HEK293 (cell line): ENCODE data around the gene FIGNL1.

Experiments
- CTCF ChIA-PET: fragments of 350-600 bp; formaldehyde crosslinking; extraction: SDS; loops from one replicate; lab custom pipeline; 2021; ENCODE audit warnings: antibody characterized with exemption; lab: Yijun Ruan, JAX
- POLR2A ChIA-PET: fragments of 300-600 bp; formaldehyde crosslinking; extraction: SDS; loops from one replicate; lab custom pipeline; 2020; ENCODE audit warnings: antibody characterized with exemption, inconsistent platforms; lab: Yijun Ruan, JAX
- H3K27ac ChIP-seq: fragments of 200-500 bp; sonication (Bioruptor generic); 2 replicates; pipeline ENCODE4 v1.5.1; 2014; ENCODE audit warnings: low read depth, low read length, control low read depth, inconsistent platforms; ENCODE audit errors: extremely low read depth
- H3K36me3 ChIP-seq, 2 experiments: fragments of 200-500 bp in 1 of 2; sonication (Bioruptor generic) in 1 of 2; 1 replicate in 1 of 2; 2 replicates in 1 of 2; pipeline ENCODE4 v1.5.1; 2014 to 2017; ENCODE audit warnings: inconsistent platforms in 2 of 2, low read length in 2 of 2; ENCODE audit not compliant: control insufficient read depth in 2 of 2, insufficient read depth in 1 of 2
- H3K4me1 ChIP-seq: fragments of 200-500 bp; sonication (Bioruptor generic); 2 replicates; pipeline ENCODE4 v1.5.1; 2014; ENCODE audit warnings: mild to moderate bottlenecking, low read length, inconsistent platforms; ENCODE audit not compliant: control insufficient read depth, insufficient read depth
- H3K4me3 ChIP-seq: 2 replicates; pipeline ENCODE4 v1.5.1; 2011; ENCODE audit warnings: low read depth, mild to moderate bottlenecking, control low read depth, low read length, moderate library complexity
- H3K9me3 ChIP-seq: fragments of 200-500 bp; sonication (Bioruptor generic); 2 replicates; pipeline ENCODE4 v1.5.1; 2014; ENCODE audit warnings: low read depth, low read length, inconsistent platforms; ENCODE audit not compliant: control insufficient read depth, insufficient read depth
- ELK4 ChIP-seq: IDR thresholded peaks from 2 replicates; pipeline ENCODE4 v1.6.1; 2011; ENCODE audit warnings: mild to moderate bottlenecking, low read depth, low read length, borderline replicate concordance
- HOXA7 ChIP-seq: sonication (generic); formaldehyde crosslinking; IDR thresholded peaks from 2 replicates; pipeline ENCODE4 v1.8.1; 2022; ENCODE audit warnings: missing genetic modification reagents, borderline replicate concordance
- INSM2 ChIP-seq: fragments of 450-650 bp; formaldehyde crosslinking; IDR thresholded peaks from 2 replicates; pipeline ENCODE4 v1.5.1; 2016; ENCODE audit warnings: missing biosample characterization, missing genetic modification characterization
- KLF1 ChIP-seq: fragments of 450-650 bp; formaldehyde crosslinking; IDR thresholded peaks from 2 replicates; pipeline ENCODE4 v1.5.1; 2016; ENCODE audit warnings: missing biosample characterization, missing genetic modification characterization
- KLF17 ChIP-seq: fragments of 450-650 bp; formaldehyde crosslinking; IDR thresholded peaks from 2 replicates; pipeline ENCODE4 v1.5.1; 2016; ENCODE audit warnings: missing biosample characterization, missing genetic modification characterization
- MZF1 ChIP-seq: fragments of 450-650 bp; formaldehyde crosslinking; IDR thresholded peaks from 2 replicates; pipeline ENCODE4 v1.5.1; 2017; ENCODE audit warnings: missing biosample characterization, missing genetic modification characterization, borderline replicate concordance
- PATZ1 ChIP-seq: fragments of 450-650 bp; formaldehyde crosslinking; IDR thresholded peaks from 2 replicates; pipeline ENCODE4 v1.5.1; 2016; ENCODE audit warnings: missing biosample characterization, missing genetic modification characterization
- RBAK ChIP-seq: fragments of 450-650 bp; formaldehyde crosslinking; IDR thresholded peaks from 2 replicates; pipeline ENCODE4 v1.5.1; 2016; ENCODE audit warnings: missing biosample characterization, missing genetic modification characterization
- YY1 ChIP-seq: fragments of 450-650 bp; formaldehyde crosslinking; IDR thresholded peaks from 2 replicates; pipeline ENCODE4 v1.5.1; 2018; ENCODE audit warnings: missing biosample characterization, missing genetic modification characterization
- ZBTB21 ChIP-seq: fragments of 450-650 bp; formaldehyde crosslinking; IDR thresholded peaks from 2 replicates; pipeline ENCODE4 v1.5.1; 2017; ENCODE audit warnings: missing biosample characterization, missing genetic modification characterization
- ZBTB44 ChIP-seq: fragments of 450-650 bp; IDR thresholded peaks from 2 replicates; pipeline ENCODE4 v1.5.1; 2018; ENCODE audit warnings: missing biosample characterization, mild to moderate bottlenecking, missing genetic modification characterization
- ZFHX2 ChIP-seq: fragments of 450-650 bp; formaldehyde crosslinking; conservative IDR thresholded peaks from 2 replicates; pipeline ENCODE4 v1.5.1; 2016; ENCODE audit warnings: missing biosample characterization, missing genetic modification characterization
- ZNF133 ChIP-seq: fragments of 450-650 bp; formaldehyde crosslinking; IDR thresholded peaks from 2 replicates; pipeline ENCODE4 v1.5.1; 2016; ENCODE audit warnings: missing biosample characterization, missing genetic modification characterization
- ZNF26 ChIP-seq: fragments of 450-650 bp; formaldehyde crosslinking; IDR thresholded peaks from 2 replicates; pipeline ENCODE4 v1.5.1; 2016; ENCODE audit warnings: missing biosample characterization, missing genetic modification characterization
- ZNF398 ChIP-seq: fragments of 450-650 bp; formaldehyde crosslinking; IDR thresholded peaks from 2 replicates; pipeline ENCODE4 v1.5.1; 2017; ENCODE audit warnings: missing biosample characterization, missing genetic modification characterization
- ZNF544 ChIP-seq: fragments of 450-650 bp; formaldehyde crosslinking; IDR thresholded peaks from 2 replicates; pipeline ENCODE4 v1.5.0; 2017; ENCODE audit warnings: missing biosample characterization, missing genetic modification characterization
- ZNF670 ChIP-seq: fragments of 450-650 bp; formaldehyde crosslinking; IDR thresholded peaks from 2 replicates; pipeline ENCODE4 v1.5.1; 2016; ENCODE audit warnings: missing biosample characterization, missing genetic modification characterization, low read depth
- ZNF701 ChIP-seq: fragments of 450-650 bp; formaldehyde crosslinking; IDR thresholded peaks from 2 replicates; pipeline ENCODE4 v1.5.1; 2016; ENCODE audit warnings: missing biosample characterization, missing genetic modification characterization

The FIGNL1 gene

GRCh38 chr7:50449881-50450589 is at the start of gene FIGNL1 (continued):
- TF ChIP-seq ZFHX2 (tag by site-specific recombination) = peak; percentile 97

- no peak overlapping the region for H3K4me3 ChIP-seq
- CTCF ChIA-PET = interaction anchor here (0.8 to 1.7 kb wide), 2 partner anchors 32 to 846 kb away, joined by 3 to 5 read pairs; no protein-coding TSS in a partner anchor
- no peak overlapping the region for H3K27ac ChIP-seq
- no peaks in the 10 kb centered on the region for H3K36me3 ChIP-seq
- H3K9me3 ChIP-seq = no peaks in the 10 kb centered on the region
- TF ChIP-seq ZNF701 (tag by site-specific recombination) (no peak), KLF17 (tag by site-specific recombination) (no peak)
- no peaks in the 10 kb centered on the region; the same call in 1 of the 2 replicates for H3K4me1 ChIP-seq
- POLR2A ChIA-PET = no interaction called here
These were observed 48.9 kb upstream of the FIGNL1 start for GRCh38 chr7:50499092-50499491.

- POLR2A ChIA-PET = no interaction called here
- Histone ChIP-seq H3K4me1 (no peaks in the 10 kb centered on the region; the same call in 1 of the 2 replicates), H3K27ac (no peak overlapping the region), H3K9me3 (no peaks in the 10 kb centered on the region), H3K4me3 (no peak overlapping the region)
- TF ChIP-seq ZNF670 (tag by site-specific recombination) = no peak
- no peak for TF ChIP-seq MZF1 (tag by site-specific recombination)
- no peak for TF ChIP-seq RBAK (tag by site-specific recombination)
- no peak for TF ChIP-seq YY1 (tag by site-specific recombination)
- TF ChIP-seq INSM2 (tag by site-specific recombination) = no peak
- TF ChIP-seq ZNF26 = no peak
- no peak for TF ChIP-seq ZBTB21
- no peak for TF ChIP-seq KLF1 (tag by site-specific recombination)
- no peak for TF ChIP-seq ELK4
- no peak for TF ChIP-seq ZNF398 (tag by site-specific recombination)
- TF ChIP-seq ZNF544 (tag by site-specific recombination) = no peak
- TF ChIP-seq HOXA7 (CRISPR knock-in tag) = no peak
- TF ChIP-seq ZNF133 (tag by site-specific recombination) = no peak
- no peak for TF ChIP-seq ZBTB44 (tag by site-specific recombination)
- no peak for TF ChIP-seq PATZ1 (tag by site-specific recombination)
- TF ChIP-seq, all 188 proteins: peak for 0
- no peaks in the 10 kb centered on the region for H3K36me3 ChIP-seq
- CTCF ChIA-PET = no interaction called here
These were observed 47.8 kb upstream of the FIGNL1 start for GRCh38 chr7:50497968-50498367.
